Right lobe of liver (tissue), 4 donors: Measurements from ENCODE around the gene NMD3.

Source experiments
- POLR2A ChIP-seq: fragments of 450-650 bp; IDR thresholded peaks from one replicate; pipeline ENCODE4 v1.6.1; 2017; ENCODE audit warnings: antibody characterized with exemption, mild to moderate bottlenecking
- TF ChIP-seq, protein P1 (sequence below), 4 donors: fragments of 200-600 bp in 3 of 4; fragments of 450-650 bp in 1 of 4; IDR thresholded peaks; one replicate each; pipeline versions ENCODE4 v1.5.1 to v1.8.0; 2016 to 2022; ENCODE audit warnings: antibody characterized with exemption in 4 of 4, mild to moderate bottlenecking in 2 of 4
- donor health status: DM: no; HTN: no; CAD: no.
- donor health status: DM: no; HTN: no; CAD: no.
- donor health status: DM: no; HTN: yes; CAD: no.

DNA sequence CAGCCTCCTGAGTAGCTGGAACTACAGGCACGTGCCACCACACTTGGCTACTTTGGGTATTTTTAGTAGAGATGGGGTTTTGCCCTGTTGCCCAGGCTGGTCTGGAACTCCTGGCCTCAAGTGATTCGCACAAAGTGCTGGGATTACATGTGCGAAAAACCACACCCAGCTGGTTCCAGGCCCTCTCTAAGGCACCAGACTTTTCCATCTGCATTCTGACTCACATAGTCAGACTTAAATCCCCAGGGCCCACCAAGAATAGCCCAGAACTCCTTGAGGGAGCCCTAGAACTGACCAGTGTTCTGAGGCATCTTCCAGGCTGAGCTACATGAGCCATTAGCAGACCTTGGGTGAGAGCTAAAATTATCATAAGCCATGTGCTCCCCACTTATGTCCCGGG, 68.1 kb downstream of the NMD3 start:
- TF ChIP-seq POLR2A: no peak
- TF ChIP-seq, protein P1, sequence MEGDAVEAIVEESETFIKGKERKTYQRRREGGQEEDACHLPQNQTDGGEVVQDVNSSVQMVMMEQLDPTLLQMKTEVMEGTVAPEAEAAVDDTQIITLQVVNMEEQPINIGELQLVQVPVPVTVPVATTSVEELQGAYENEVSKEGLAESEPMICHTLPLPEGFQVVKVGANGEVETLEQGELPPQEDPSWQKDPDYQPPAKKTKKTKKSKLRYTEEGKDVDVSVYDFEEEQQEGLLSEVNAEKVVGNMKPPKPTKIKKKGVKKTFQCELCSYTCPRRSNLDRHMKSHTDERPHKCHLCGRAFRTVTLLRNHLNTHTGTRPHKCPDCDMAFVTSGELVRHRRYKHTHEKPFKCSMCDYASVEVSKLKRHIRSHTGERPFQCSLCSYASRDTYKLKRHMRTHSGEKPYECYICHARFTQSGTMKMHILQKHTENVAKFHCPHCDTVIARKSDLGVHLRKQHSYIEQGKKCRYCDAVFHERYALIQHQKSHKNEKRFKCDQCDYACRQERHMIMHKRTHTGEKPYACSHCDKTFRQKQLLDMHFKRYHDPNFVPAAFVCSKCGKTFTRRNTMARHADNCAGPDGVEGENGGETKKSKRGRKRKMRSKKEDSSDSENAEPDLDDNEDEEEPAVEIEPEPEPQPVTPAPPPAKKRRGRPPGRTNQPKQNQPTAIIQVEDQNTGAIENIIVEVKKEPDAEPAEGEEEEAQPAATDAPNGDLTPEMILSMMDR (IDR thresholded peaks at IDR 0.05): no peak
